IMR-90 (cell line): ENCODE results near the gene NT5DC1. TPM values are rescaled to one million over a fixed set of nuclear protein-coding genes. Genes with fewer than 3 reads are reported as not detected.

Experiments used
- ATAC-seq: fragments of 200-7000 bp; cut with Tn5 transposase; 2 replicates; pipeline ENCODE4 v1.9.1; 2020; ENCODE audit warnings: low read depth, mild to moderate bottlenecking, moderate library complexity
- BruUV-seq: library from RNA; stranded (reverse); fragments of 400-500 nt; replicated peaks from 2 replicates; lab custom pipeline; 2021; lab: Mats Ljungman, UMichigan
- CTCF ChIA-PET: fragments of 300-600 bp; formaldehyde crosslinking; extraction: SDS; loops from one replicate; lab custom pipeline; 2021; ENCODE audit warnings: antibody characterized with exemption; lab: Yijun Ruan, JAX
- POLR2A ChIA-PET: fragments of 300-600 bp; sonication (Branson Sonifier 250); formaldehyde crosslinking; loops from one replicate; lab custom pipeline; 2022; ENCODE audit warnings: antibody characterized with exemption; ENCODE audit not compliant: unreplicated experiment; lab: Charles Lee
- DNase-seq: peaks from one replicate; pipeline ENCODE4 v3.0.0; 2013
- H2AFZ ChIP-seq: replicated peaks from 2 replicates; pipeline ENCODE3; 2013; ENCODE audit warnings: low read length, mild to moderate bottlenecking; ENCODE audit not compliant: poor library complexity
- H2AK5ac ChIP-seq: 2 replicates; pipeline ENCODE4 v1.6.1; 2013; ENCODE audit warnings: low read depth, low read length, inconsistent platforms
- H2AK9ac ChIP-seq: replicated peaks from 2 replicates; pipeline ENCODE3; 2013; ENCODE audit warnings: mild to moderate bottlenecking, low read depth, low read length, moderate library complexity; ENCODE audit not compliant: poor library complexity
- H2BK120ac ChIP-seq: 2 replicates; pipeline ENCODE4 v1.6.1; 2013; ENCODE audit warnings: low read depth, low read length, inconsistent platforms
- H2BK15ac ChIP-seq: 3 replicates; pipeline ENCODE4 v1.6.1; 2013; ENCODE audit warnings: low read depth, low read length, inconsistent platforms
- H2BK20ac ChIP-seq: 2 replicates; pipeline ENCODE4 v1.6.1; 2013; ENCODE audit warnings: low read depth, mild to moderate bottlenecking, inconsistent platforms, low read length, moderate library complexity
- H2BK5ac ChIP-seq: 2 replicates; pipeline ENCODE4 v1.6.1; 2013; ENCODE audit warnings: mild to moderate bottlenecking, low read depth, low read length, inconsistent platforms; ENCODE audit not compliant: poor library complexity, severe bottlenecking
- H3K14ac ChIP-seq: replicated peaks from 2 replicates; pipeline ENCODE4 v1.6.1; 2013; ENCODE audit warnings: low read depth, low read length, inconsistent platforms
- H3K18ac ChIP-seq: 2 replicates; pipeline ENCODE4 v1.6.1; 2013; ENCODE audit warnings: low read depth, low read length, control low read depth
- H3K23ac ChIP-seq: 2 replicates; pipeline ENCODE4 v1.6.1; 2013; ENCODE audit warnings: low read depth, low read length, inconsistent platforms
- H3K27ac ChIP-seq: 2 replicates; pipeline ENCODE4 v1.5.1; 2013; ENCODE audit warnings: mild to moderate bottlenecking, control low read depth, low read length; ENCODE audit not compliant: insufficient read depth
- H3K27me3 ChIP-seq: 2 replicates; pipeline ENCODE4 v1.6.1; 2013; ENCODE audit warnings: low read length; ENCODE audit not compliant: control insufficient read depth, insufficient read depth
- H3K36me3 ChIP-seq: 2 replicates; pipeline ENCODE4 v1.6.1; 2013; ENCODE audit warnings: low read length, mixed read lengths; ENCODE audit not compliant: control insufficient read depth, insufficient read depth
- H3K4ac ChIP-seq: 2 replicates; pipeline ENCODE4 v1.6.1; 2013; ENCODE audit warnings: low read depth, low read length, inconsistent platforms
- H3K4me1 ChIP-seq: 2 replicates; pipeline ENCODE4 v1.6.1; 2013; ENCODE audit warnings: low read length, mixed read lengths; ENCODE audit not compliant: control insufficient read depth, insufficient read depth
- H3K4me2 ChIP-seq: 2 replicates; pipeline ENCODE4 v1.6.1; 2013; ENCODE audit warnings: low read depth, mild to moderate bottlenecking, control low read depth, low read length, moderate library complexity
- H3K4me3 ChIP-seq: 2 replicates; pipeline ENCODE4 v1.5.1; 2013; ENCODE audit warnings: low read depth, mild to moderate bottlenecking, control low read depth, low read length, moderate library complexity; ENCODE audit not compliant: insufficient read depth
- H3K56ac ChIP-seq: 2 replicates; pipeline ENCODE4 v1.6.1; 2013; ENCODE audit warnings: low read length, inconsistent platforms; ENCODE audit not compliant: insufficient read depth; ENCODE audit errors: extremely low read depth
- H3K79me1 ChIP-seq, 2 experiments: 2 replicates each; pipeline ENCODE4 v1.6.1; 2013; ENCODE audit warnings: low read length in 2 of 2, inconsistent platforms in 1 of 2, low read depth in 1 of 2
- H3K9ac ChIP-seq: 2 replicates; pipeline ENCODE4 v1.6.1; 2013; ENCODE audit warnings: low read depth, low read length, control low read depth
- H3K9me1 ChIP-seq: 2 replicates; pipeline ENCODE4 v1.6.1; 2013; ENCODE audit warnings: low read length, inconsistent platforms; ENCODE audit not compliant: insufficient read depth
- H3K9me3 ChIP-seq: 2 replicates; pipeline ENCODE4 v1.6.1; 2013; ENCODE audit warnings: low read length; ENCODE audit not compliant: control insufficient read depth, insufficient read depth
- H4K20me1 ChIP-seq: 2 replicates; pipeline ENCODE4 v1.6.1; 2013; ENCODE audit warnings: low read length, inconsistent platforms; ENCODE audit not compliant: insufficient read depth
- H4K5ac ChIP-seq: 2 replicates; pipeline ENCODE4 v1.6.1; 2013; ENCODE audit warnings: mild to moderate bottlenecking, low read depth, low read length, control low read depth
- H4K8ac ChIP-seq, 2 experiments: 2 replicates each; pipeline ENCODE4 v1.6.1; 2013; ENCODE audit warnings: low read depth in 2 of 2, low read length in 2 of 2, control low read depth in 1 of 2, inconsistent platforms in 1 of 2
- H4K91ac ChIP-seq: 2 replicates; pipeline ENCODE4 v1.6.1; 2013; ENCODE audit warnings: low read depth, low read length, inconsistent platforms; ENCODE audit not compliant: insufficient read depth
- BHLHE40 ChIP-seq: fragments of 150-350 bp; IDR thresholded peaks from 2 replicates; pipeline ENCODE4 v1.6.1; 2016; ENCODE audit warnings: mild to moderate bottlenecking, low read depth, low read length
- CEBPB ChIP-seq: IDR thresholded peaks from 2 replicates; pipeline ENCODE4 v1.6.1; 2012; ENCODE audit warnings: low read depth, low read length, improper control_type of control experiment
- CHD1 ChIP-seq: IDR thresholded peaks from 2 replicates; pipeline ENCODE4 v1.6.1; 2012; ENCODE audit warnings: low read depth, low read length, improper control_type of control experiment
- ELK1 ChIP-seq: fragments of 150-350 bp; IDR thresholded peaks from 2 replicates; pipeline ENCODE4 v1.6.1; 2016; ENCODE audit warnings: low read depth, mild to moderate bottlenecking, low read length, moderate library complexity, borderline replicate concordance
- FOS ChIP-seq: fragments of 150-350 bp; IDR thresholded peaks from 2 replicates; pipeline ENCODE4 v1.6.1; 2016; ENCODE audit warnings: low read depth, low read length
- MXI1 ChIP-seq: IDR thresholded peaks from 2 replicates; pipeline ENCODE4 v1.6.1; 2012; ENCODE audit warnings: low read depth, mild to moderate bottlenecking, low read length, moderate library complexity, borderline replicate concordance
- NFE2L2 ChIP-seq: fragments of 150-350 bp; IDR thresholded peaks from 2 replicates; pipeline ENCODE4 v1.6.1; 2016; ENCODE audit warnings: low read depth, mild to moderate bottlenecking, low read length
- POLR2A ChIP-seq: IDR thresholded peaks from 2 replicates; pipeline ENCODE4 v1.6.1; 2012; ENCODE audit warnings: mild to moderate bottlenecking, low read depth, low read length
- RAD21 ChIP-seq: IDR thresholded peaks from 2 replicates; pipeline ENCODE4 v1.6.1; 2012; ENCODE audit warnings: low read length, improper control_type of control experiment
- SMC3 ChIP-seq: fragments of 150-350 bp; IDR thresholded peaks from 2 replicates; pipeline ENCODE4 v1.6.1; 2016; ENCODE audit warnings: low read depth, mild to moderate bottlenecking, antibody characterized with exemption, low read length, moderate library complexity
- USF2 ChIP-seq: fragments of 150-350 bp; IDR thresholded peaks from 2 replicates; pipeline ENCODE4 v1.6.1; 2017; ENCODE audit warnings: mild to moderate bottlenecking, antibody characterized with exemption, low read length, low read depth
- WGBS, 2 experiments: methylation state at CpG; one replicate each; pipeline versions ENCODE4 v1.1.5 to v1.1.7; 2013; ENCODE audit warnings: missing lambda C conversion rate in 2 of 2; ENCODE audit not compliant: insufficient read length in 1 of 2; ENCODE audit errors: extremely low coverage in 2 of 2; 5-methylcytosine and 5-hydroxymethylcytosine counted together
- dilution Hi-C: fragments of 300-500 bp; cut with HindIII; formaldehyde crosslinking; loops from one replicate; pipeline ENCODE4 v1.14.3; 2018; ENCODE audit warnings: low sequenced_read_pairs; ENCODE audit not compliant: unreplicated experiment
- in situ Hi-C: fragments of 300-500 bp; cut with MboI; formaldehyde crosslinking; loops from 3 replicates; pipeline ENCODE4 v1.14.3; 2019; ENCODE audit warnings: low sequenced_read_pairs, inconsistent platforms, mixed read lengths
- intact Hi-C: fragments of 100-400 bp; cut with micrococcal nuclease; formaldehyde crosslinking; loops from 2 replicates; pipeline ENCODE4 v1.10.0; 2022
- polyA plus RNA-seq, 3 experiments: library from polyadenylated mRNA; depleted of rRNA; stranded (reverse); fragments of >200 nt; gene quantifications; 2 replicates each; pipeline ENCODE4 v1.2.3, GENCODE V29; 2012; ENCODE audit warnings: low replicate concordance in 1 of 3
- total RNA-seq: library from RNA; depleted of rRNA; stranded (reverse); fragments of >200 nt; gene quantifications from 2 replicates; pipeline ENCODE4 v1.2.3, GENCODE V29; 2012

Gene NT5DC1
- total and polyA plus RNA-seq, 2 of the 4 experiments (the other 2 are of a cell fraction) = 11.7 to 16.8 TPM

GRCh38 chr6:116221067-116221466 lies 120.4 kb downstream of the NT5DC1 start:
- H3K56ac ChIP-seq = no peak overlapping the region
- no peak overlapping the region for H2BK5ac ChIP-seq
- H2BK15ac ChIP-seq = no peak overlapping the region
- no peak overlapping the region for H3K4me2 ChIP-seq
- BruUV-seq = no TSS peak
- H3K4ac ChIP-seq = no peak overlapping the region
- ChIA-PET POLR2A (no interaction called here), CTCF (no interaction called here)
- H4K20me1 ChIP-seq = no peaks in the 10 kb centered on the region
- intact Hi-C loops = no loop called here
- peak; percentile 15 for DNase-seq
- H4K91ac ChIP-seq = no peak overlapping the region
- no peak overlapping the region for H2AK9ac ChIP-seq
- no peak overlapping the region for H3K27ac ChIP-seq
- H3K4me3 ChIP-seq = no peak overlapping the region
- H4K5ac ChIP-seq = no peak overlapping the region; the same call in 1 of the 2 replicates
- H3K23ac ChIP-seq = no peak overlapping the region
- H3K18ac ChIP-seq = no peak overlapping the region; the same call in 1 of the 2 replicates
- H3K79me1 ChIP-seq = peaks cover 0 to 2% of the 10 kb centered on the region in 2 experiments; a peak in 1 of 4 replicates
- H3K14ac ChIP-seq = no peak overlapping the region
- TF ChIP-seq FOS = no peak
- TF ChIP-seq USF2 = no peak
- TF ChIP-seq NFE2L2 = no peak
- no peak for TF ChIP-seq SMC3
- no peak for TF ChIP-seq POLR2A
- TF ChIP-seq CHD1 = no peak
- no peak for TF ChIP-seq RAD21
- TF ChIP-seq ELK1 = no peak
- no peak for TF ChIP-seq CEBPB
- no peak for TF ChIP-seq BHLHE40
- TF ChIP-seq MXI1 = no peak
- H3K4me1 ChIP-seq = peaks cover 6% of the 10 kb centered on the region
- H2BK20ac ChIP-seq = no peak overlapping the region
- no peak overlapping the region for H2AFZ ChIP-seq
- no peaks in the 10 kb centered on the region for H3K9me3 ChIP-seq
- WGBS, 2 experiments = no CpG with 5 or more reads among the region's 3 CpGs
- H4K8ac ChIP-seq = no peak overlapping the region
- no peak overlapping the region for H3K9ac ChIP-seq
- no peaks in the 10 kb centered on the region for H3K9me1 ChIP-seq
- no peak; the same call in 1 of the 2 replicates for ATAC-seq
- no peak overlapping the region for H2AK5ac ChIP-seq
- in situ Hi-C loops = no loop called here
- no peaks in the 10 kb centered on the region for H3K36me3 ChIP-seq
- dilution Hi-C loops = no loop called here
- no peak overlapping the region for H2BK120ac ChIP-seq
- no peaks in the 10 kb centered on the region for H3K27me3 ChIP-seq
